CD4-positive, alpha-beta T cell treated with Interleukin-6 at 100 ng/mL for 8 hours (primary cell): ENCODE results near the gene FGD4.
"Not testable (repeated sequence)": the region's sequence is repeated elsewhere in the genome, so short reads cannot be mapped to it uniquely, and the experiment has no call there.

Source experiments
- DNase-seq: peaks from one replicate; pipeline ENCODE4 v3.0.0-alpha.2; 2020; ENCODE audit warnings: mixed read lengths, low spot score

The FGD4 gene

DNA sequence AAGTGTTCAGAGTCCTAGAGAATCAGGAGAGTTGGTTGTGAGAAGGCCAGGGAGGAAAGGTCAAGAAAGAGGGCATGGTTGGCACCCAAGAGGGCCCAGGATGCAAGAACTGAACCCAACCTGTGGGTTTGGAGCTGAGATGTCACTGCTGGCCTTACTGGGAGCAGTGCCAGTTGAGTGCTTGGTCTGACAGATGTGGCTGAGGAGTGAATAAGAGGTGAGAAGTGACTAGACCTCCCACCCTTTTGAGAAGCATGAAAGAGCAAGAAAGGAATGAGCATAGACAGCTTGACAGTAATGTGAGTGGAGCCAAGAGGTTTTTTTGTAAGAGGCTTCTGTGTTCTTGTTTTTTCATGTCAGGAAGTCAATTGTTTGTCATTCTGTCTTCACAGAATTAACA lies 95.3 kb downstream of the FGD4 start:
- no peak for DNase-seq

GRCh38 chr12:32496946-32497345 lies 97.6 kb downstream of the FGD4 start:
- DNase-seq: no peak

- no peak for DNase-seq
These were observed 98.5 kb downstream of the FGD4 start for GRCh38 chr12:32497864-32498263.

- DNase-seq: no peak
These were observed 99.7 kb downstream of the FGD4 start for GRCh38 chr12:32499048-32499447.

GRCh38 chr12:32501835-32502333 lies 102.5 kb downstream of the FGD4 start:
- no peak for DNase-seq

- DNase-seq: no peak
These were observed 103.5 kb downstream of the FGD4 start for GRCh38 chr12:32502693-32503502.

DNA sequence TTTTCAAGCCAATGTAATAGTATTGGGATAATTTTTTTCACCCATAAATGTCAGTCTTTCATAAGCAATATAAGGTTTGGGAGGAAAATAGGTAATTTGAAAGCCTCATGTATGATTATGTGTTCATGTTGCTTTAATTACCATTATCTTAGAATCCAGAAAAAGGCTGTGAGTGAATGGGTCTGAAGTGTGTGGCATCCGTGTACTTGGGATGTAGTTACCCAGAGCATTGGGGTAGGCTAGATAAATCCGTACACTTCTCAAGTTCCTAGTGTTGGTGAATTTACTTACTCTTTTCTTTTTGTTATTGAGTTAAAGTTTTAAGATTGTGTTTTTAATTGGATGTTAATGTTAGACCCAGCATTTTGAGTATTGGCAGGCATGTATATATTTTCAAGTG lies 104.4 kb downstream of the FGD4 start:
- no peak for DNase-seq

DNA sequence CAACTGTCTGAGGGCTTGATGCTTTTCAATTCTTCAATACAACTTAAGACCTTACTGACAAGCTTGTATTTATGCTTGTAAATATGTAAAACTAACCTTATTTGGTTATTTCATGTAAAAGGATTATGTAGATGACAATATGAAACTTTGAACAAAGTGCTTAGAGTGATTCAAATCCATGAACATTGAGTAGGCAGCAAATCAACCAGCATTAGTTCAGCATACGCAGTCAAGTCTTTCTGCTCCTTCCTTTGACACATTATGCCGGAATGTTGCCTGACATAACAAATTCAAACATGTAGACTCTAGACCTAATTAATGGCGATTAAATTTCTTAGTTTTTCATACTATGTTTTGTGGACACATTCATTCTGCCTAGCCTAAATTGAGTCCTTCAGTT lies 105.2 kb downstream of the FGD4 start:
- no peak for DNase-seq

GRCh38 chr12:32505067-32505945 lies 105.9 kb downstream of the FGD4 start:
- no peak for DNase-seq

- DNase-seq: not testable (repeated sequence)
These were observed 108.0 kb downstream of the FGD4 start for GRCh38 chr12:32507096-32507941.

- DNase-seq: no peak
These were observed 108.6 kb downstream of the FGD4 start for GRCh38 chr12:32507942-32508320.

GRCh38 chr12:32508626-32509025 lies 109.3 kb downstream of the FGD4 start:
- DNase-seq: no peak

DNA sequence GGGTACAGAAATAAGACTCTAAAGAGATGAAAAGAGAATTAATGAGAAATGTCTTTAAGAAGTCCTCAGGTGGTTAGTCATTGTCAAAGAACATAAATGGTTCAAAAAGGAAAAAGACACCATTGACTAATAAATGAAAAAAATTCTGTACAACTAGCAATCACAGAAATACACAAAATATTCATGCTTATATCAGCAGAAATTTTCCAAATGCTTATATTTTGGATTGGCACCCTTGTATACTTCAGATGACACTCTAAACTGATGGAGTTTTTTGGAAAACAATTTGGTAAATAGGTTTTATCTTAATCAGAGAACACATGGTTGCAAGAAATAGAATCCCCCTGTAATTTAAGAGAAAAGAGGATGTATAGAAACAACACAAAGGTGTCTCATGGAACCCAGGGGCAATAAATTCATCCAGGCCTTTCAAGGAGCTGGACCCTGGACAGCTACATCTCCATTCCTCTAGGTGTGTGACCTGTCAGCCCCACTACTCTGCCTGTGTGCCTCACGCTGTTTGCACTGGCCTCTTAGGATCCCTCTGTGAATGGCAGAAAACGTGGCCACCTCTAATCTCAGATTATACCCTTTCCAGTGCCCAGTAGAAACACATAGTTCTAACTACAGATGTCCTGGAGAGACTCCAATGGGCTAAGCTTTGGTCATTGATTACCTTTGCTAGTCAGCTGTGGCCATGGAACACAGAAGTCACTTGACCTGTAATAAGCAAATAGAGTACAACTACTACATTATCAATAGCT lies 110.2 kb downstream of the FGD4 start:
- no peak for DNase-seq

DNA sequence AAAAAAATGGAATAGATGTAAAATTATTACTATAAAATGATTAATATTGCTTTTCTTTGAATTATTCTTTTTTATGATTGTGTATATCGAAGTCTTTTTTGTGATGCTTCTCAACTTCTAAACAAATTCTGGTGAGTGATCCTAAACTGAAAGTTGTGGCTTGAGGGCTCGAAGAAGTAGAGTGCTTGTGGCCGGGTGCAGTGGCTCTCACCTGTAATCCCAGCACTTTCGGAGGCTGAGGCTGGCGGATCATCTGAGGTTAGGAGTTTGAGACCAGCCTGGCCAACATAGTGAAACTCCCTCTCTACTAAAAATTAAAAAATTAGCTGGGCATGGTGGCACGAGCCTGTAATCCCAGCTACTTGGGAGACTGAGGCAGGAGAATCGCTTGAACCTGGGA lies 112.6 kb downstream of the FGD4 start:
- DNase-seq: not testable (repeated sequence)

- DNase-seq: no peak
These were observed 113.0 kb downstream of the FGD4 start for GRCh38 chr12:32512379-32512778.

DNA sequence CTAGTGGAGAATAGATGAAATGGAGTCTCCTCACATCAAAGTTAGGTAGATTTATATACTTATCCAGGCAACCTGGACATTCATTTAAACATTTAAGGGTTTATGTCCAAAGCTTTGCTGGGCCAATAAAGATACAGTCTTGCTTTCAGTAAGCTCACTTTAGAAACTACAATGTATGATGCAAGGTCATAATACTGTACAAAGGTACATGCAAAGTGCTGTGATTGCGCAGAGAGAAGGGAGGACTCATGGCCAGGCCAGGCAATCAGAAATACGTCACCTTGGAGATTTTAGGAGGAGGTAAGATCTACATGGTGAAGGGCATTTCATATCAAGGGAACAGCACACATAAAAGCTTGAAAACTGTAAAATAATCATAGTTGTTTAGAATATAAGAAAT lies 113.6 kb downstream of the FGD4 start:
- DNase-seq: no peak

DNA sequence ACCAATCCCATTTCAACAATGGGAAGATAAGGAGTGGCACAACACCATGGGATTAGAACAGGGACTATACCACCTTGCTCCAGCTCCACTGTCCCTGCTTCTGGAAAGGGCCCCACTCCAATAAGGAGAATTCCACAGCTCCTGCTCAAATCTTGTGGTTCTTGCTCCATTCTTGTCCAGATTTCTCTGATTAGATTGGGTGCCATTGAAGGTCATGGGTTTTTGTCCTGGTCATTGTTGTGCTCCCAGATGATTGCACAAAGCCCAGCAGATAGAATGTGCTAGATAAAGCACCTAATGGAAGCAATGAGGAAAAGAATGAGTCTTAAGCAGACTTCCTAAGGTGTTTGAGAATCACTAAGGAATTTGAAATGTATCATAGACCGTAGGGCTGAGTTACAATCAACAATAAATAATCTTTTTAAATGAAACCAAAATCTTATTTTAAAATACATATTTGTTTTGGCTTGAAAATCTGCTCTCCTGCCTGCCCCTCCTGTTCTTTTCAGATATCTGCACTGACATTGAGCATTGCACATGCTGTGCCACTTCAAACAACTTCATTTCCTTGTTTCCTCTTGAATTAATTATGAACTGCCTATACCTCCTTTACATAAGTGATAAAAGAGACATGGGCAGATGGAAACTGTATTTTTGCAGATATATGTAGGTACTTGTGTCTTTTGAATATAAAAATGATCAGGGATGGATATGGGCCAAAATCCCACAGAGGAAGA lies 115.9 kb downstream of the FGD4 start:
- no peak for DNase-seq

- DNase-seq: no peak
These were observed 116.9 kb downstream of the FGD4 start for GRCh38 chr12:32516230-32516629.

DNA sequence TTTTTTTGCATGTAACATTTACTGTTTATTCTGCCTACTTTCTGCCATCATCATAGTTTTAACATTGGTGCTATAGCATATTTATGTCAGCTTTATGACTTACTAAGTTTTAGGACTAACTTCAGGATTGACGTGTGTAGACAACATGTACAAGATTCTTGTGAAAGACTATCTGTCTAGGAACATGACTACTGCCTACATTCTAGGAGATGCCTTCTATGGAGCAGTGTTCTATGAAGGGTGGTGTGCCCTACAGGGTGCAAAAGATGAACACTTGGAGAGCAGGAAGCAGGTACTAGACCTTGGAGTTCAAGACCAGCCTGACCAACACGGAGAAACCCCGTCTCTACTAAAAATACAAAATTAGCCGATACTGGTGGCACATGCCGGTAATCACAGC lies 118.6 kb downstream of the FGD4 start:
- DNase-seq: no peak

- DNase-seq: no peak
These were observed 119.7 kb downstream of the FGD4 start for GRCh38 chr12:32519047-32519446.
